Measurements from ENCODE around the gene BRD3OS.

BRD3OS gene

GRCh38 chr9:134034215-134035040, 9.1 kb downstream of the BRD3OS start:
- no peak for DNase-seq (ENCODE audit: low spot score)

- DNase-seq (ENCODE audit: low spot score): no peak
Observed at GRCh38 chr9:134035041-134036039, 10.1 kb downstream of the BRD3OS start.

- no peak for DNase-seq (ENCODE audit: low spot score)
Observed at GRCh38 chr9:134036130-134036529, 10.8 kb downstream of the BRD3OS start.

- no peak for DNase-seq (ENCODE audit: low spot score)
Observed at GRCh38 chr9:134037641-134038040, 12.4 kb downstream of the BRD3OS start.

- no peak for DNase-seq (ENCODE audit: low spot score)
Observed at GRCh38 chr9:134039386-134040175, 14.3 kb downstream of the BRD3OS start.

GRCh38 chr9:134040176-134040565, 14.9 kb downstream of the BRD3OS start:
- no peak for DNase-seq (ENCODE audit: low spot score)

- no peak for DNase-seq (ENCODE audit: low spot score)
Observed at GRCh38 chr9:134040781-134041648, 15.7 kb downstream of the BRD3OS start.

- no peak for DNase-seq (ENCODE audit: low spot score)
Observed at GRCh38 chr9:134041649-134041962, 16.3 kb downstream of the BRD3OS start.

- no peak for DNase-seq (ENCODE audit: low spot score)
Observed at GRCh38 chr9:134043531-134043988, 18.3 kb downstream of the BRD3OS start.

- DNase-seq (ENCODE audit: low spot score): no peak
Observed at GRCh38 chr9:134044944-134045343, 19.7 kb downstream of the BRD3OS start.

GRCh38 chr9:134045841-134046544, 20.7 kb downstream of the BRD3OS start:
- no peak for DNase-seq (ENCODE audit: low spot score)

- DNase-seq (ENCODE audit: low spot score): no peak
Observed at GRCh38 chr9:134046894-134047681, 21.8 kb downstream of the BRD3OS start.

- DNase-seq (ENCODE audit: low spot score): no peak
Observed at GRCh38 chr9:134047868-134048581, 22.7 kb downstream of the BRD3OS start.

- DNase-seq (ENCODE audit: low spot score): no peak
Observed at GRCh38 chr9:134048582-134048968, 23.3 kb downstream of the BRD3OS start.

- DNase-seq (ENCODE audit: low spot score): no peak
Observed at GRCh38 chr9:134049236-134049635, 24.0 kb downstream of the BRD3OS start.

- DNase-seq (ENCODE audit: low spot score): no peak
Observed at GRCh38 chr9:134049772-134050588, 24.7 kb downstream of the BRD3OS start.

GRCh38 chr9:134050726-134051125, 25.4 kb downstream of the BRD3OS start:
- no peak for DNase-seq (ENCODE audit: low spot score)

GRCh38 chr9:134051319-134051718, 26.0 kb downstream of the BRD3OS start:
- no peak for DNase-seq (ENCODE audit: low spot score)

Data from ecto neural progenitor cell (in vitro differentiated cells).